ENCODE measurements around the gene TBC1D24.

Gene TBC1D24

GRCh38 chr16:2458887-2459646, 15.9 kb upstream of the TBC1D24 start:
- Histone ChIP-seq H3K9ac (no peak overlapping the region), H3K4me3 (ENCODE audit: low read depth, low read length) (peak overlapping the region; percentile 72), H3K4me1 (peaks cover 9% of the 10 kb centered on the region), H3K36me3 (ENCODE audit: control insufficient read depth, insufficient read depth, low read length) (no peaks in the 10 kb centered on the region), H3K27me3 (ENCODE audit: control insufficient read depth, insufficient read depth, low read length) (no peaks in the 10 kb centered on the region), H3K9me3 (ENCODE audit: control insufficient read depth, low read length) (no peaks in the 10 kb centered on the region), H3K4me2 (ENCODE audit: low read length) (peak overlapping the region; percentile 82), H3K79me2 (no peaks in the 10 kb centered on the region), H3K27ac (peak overlapping the region; percentile 16), H2AFZ (peak overlapping the region; percentile 98)
- TF ChIP-seq CTCF (IDR thresholded peaks at IDR 0.05): no peak

GRCh38 chr16:2459647-2460390, 15.1 kb upstream of the TBC1D24 start, which contains the start of gene TEDC2:
Gene TEDC2 (plus strand): TSS chr16:2460109. CDS start chr16:2460145, 36 bp downstream.
- Histone ChIP-seq H3K36me3 (ENCODE audit: control insufficient read depth, insufficient read depth, low read length) (no peaks in the 10 kb centered on the region), H3K27me3 (ENCODE audit: control insufficient read depth, insufficient read depth, low read length) (no peaks in the 10 kb centered on the region), H3K4me1 (peaks cover 9% of the 10 kb centered on the region), H3K27ac (peak within 1 kb of the TSS; percentile 16), H3K9ac (no peak within 1 kb of the TSS), H3K9me3 (ENCODE audit: control insufficient read depth, low read length) (no peaks in the 10 kb centered on the region), H3K4me3 (ENCODE audit: low read depth, low read length) (peak within 1 kb of the TSS; percentile 72), H3K79me2 (no peaks in the 10 kb centered on the region), H2AFZ (peak within 1 kb of the TSS; percentile 98), H3K4me2 (ENCODE audit: low read length) (peak within 1 kb of the TSS; percentile 82)
- TF ChIP-seq CTCF (IDR thresholded peaks at IDR 0.05): no peak

GRCh38 chr16:2460391-2460713, 14.6 kb upstream of the TBC1D24 start:
- Histone ChIP-seq H3K36me3 (ENCODE audit: control insufficient read depth, insufficient read depth, low read length) (no peaks in the 10 kb centered on the region), H3K4me3 (ENCODE audit: low read depth, low read length) (peak overlapping the region; percentile 72), H3K9ac (no peak overlapping the region), H3K4me1 (peaks cover 9% of the 10 kb centered on the region), H3K9me3 (ENCODE audit: control insufficient read depth, low read length) (no peaks in the 10 kb centered on the region), H3K27me3 (ENCODE audit: control insufficient read depth, insufficient read depth, low read length) (no peaks in the 10 kb centered on the region), H3K27ac (no peak overlapping the region), H2AFZ (peak overlapping the region; percentile 98), H3K79me2 (no peaks in the 10 kb centered on the region), H3K4me2 (ENCODE audit: low read length) (peak overlapping the region; percentile 82)
- TF ChIP-seq CTCF (IDR thresholded peaks at IDR 0.05): no peak

- H3K4me3 ChIP-seq (ENCODE audit: low read depth, low read length): no peak overlapping the region
- no peak overlapping the region for H3K4me2 ChIP-seq (ENCODE audit: low read length)
- no peak overlapping the region for H3K9ac ChIP-seq
- no peaks in the 10 kb centered on the region for H3K36me3 ChIP-seq (ENCODE audit: control insufficient read depth, insufficient read depth, low read length)
- no peak for TF ChIP-seq CTCF (IDR thresholded peaks at IDR 0.05)
- no peak overlapping the region for H2AFZ ChIP-seq
- H3K27ac ChIP-seq: no peak overlapping the region
- H3K9me3 ChIP-seq (ENCODE audit: control insufficient read depth, low read length): no peaks in the 10 kb centered on the region
- H3K27me3 ChIP-seq (ENCODE audit: control insufficient read depth, insufficient read depth, low read length): no peaks in the 10 kb centered on the region
- H3K4me1 ChIP-seq: peaks cover 9% of the 10 kb centered on the region
- no peaks in the 10 kb centered on the region for H3K79me2 ChIP-seq
Measured at GRCh38 chr16:2460916-2461315, 14.0 kb upstream of the TBC1D24 start.

All from parathyroid adenoma (tissue), 2 donors.